Measurements from ENCODE around the gene MBTPS2. TPM values are rescaled to one million over a fixed set of nuclear protein-coding genes. Genes with fewer than 3 reads are reported as not detected.
A peak's percentile ranks its signal among the peaks of the same experiment; 100 is the strongest.
"Not testable (repeated sequence)": the region's sequence is repeated elsewhere in the genome, so short reads cannot be mapped to it uniquely, and the experiment has no call there.

The MBTPS2 gene
- polyA plus RNA-seq, result 3.5 TPM

GRCh38 chrX:21839334-21840192 lies at the start of gene MBTPS2:
MBTPS2 (plus strand) TSS chrX:21839617; CDS start chrX:21839735, 118 bp downstream.
- H3K9me3 Mint-ChIP-seq, result peaks cover 0 to 2% (median 1%) of the 10 kb centered on the region in 3 donors
- H3K27ac Mint-ChIP-seq, result peak within 1 kb of the TSS; percentile 72 to 90 (median 89)
- no peaks in the 10 kb centered on the region for H3K36me3 Mint-ChIP-seq
- peaks cover 1% of the 10 kb centered on the region for H3K27me3 Mint-ChIP-seq
- peak within 1 kb of the TSS; percentile 90 to 97 (median 92) for H3K4me3 Mint-ChIP-seq
- H3K4me1 Mint-ChIP-seq, result peaks cover 6 to 16% (median 8%) of the 10 kb centered on the region in 3 donors

GRCh38 chrX:21798677-21799219 lies 40.7 kb upstream of the MBTPS2 start:
- no peak overlapping the region for H3K27ac Mint-ChIP-seq
- H3K4me1 Mint-ChIP-seq, result no peaks in the 10 kb centered on the region
- H3K9me3 Mint-ChIP-seq, result no peaks in the 10 kb centered on the region
- H3K4me3 Mint-ChIP-seq, result no peak overlapping the region
- H3K27me3 Mint-ChIP-seq, result peaks cover 1% of the 10 kb centered on the region
- H3K36me3 Mint-ChIP-seq, result peaks cover 5% of the 10 kb centered on the region

GRCh38 chrX:21799767-21800166 lies 39.6 kb upstream of the MBTPS2 start:
- Mint-ChIP-seq H3K4me3 (no peak overlapping the region), H3K4me1 (no peaks in the 10 kb centered on the region), H3K36me3 (peaks cover 5% of the 10 kb centered on the region), H3K27me3 (peaks cover 1% of the 10 kb centered on the region), H3K27ac (no peak overlapping the region), H3K9me3 (no peaks in the 10 kb centered on the region)

- H3K4me1 Mint-ChIP-seq, result no peaks in the 10 kb centered on the region
- H3K36me3 Mint-ChIP-seq, result peaks cover 5% of the 10 kb centered on the region
These were observed 39.1 kb upstream of the MBTPS2 start for GRCh38 chrX:21800344-21800770.

GRCh38 chrX:21802054-21802670 lies 37.3 kb upstream of the MBTPS2 start:
- Mint-ChIP-seq H3K27me3 (no peaks in the 10 kb centered on the region), H3K9me3 (no peaks in the 10 kb centered on the region), H3K27ac (no peak overlapping the region), H3K36me3 (peaks cover 5% of the 10 kb centered on the region), H3K4me3 (no peak overlapping the region), H3K4me1 (no peaks in the 10 kb centered on the region)

More at GRCh38 chrX:21800344-21800770, 39.1 kb upstream of the MBTPS2 start:
- Mint-ChIP-seq H3K9me3 (no peaks in the 10 kb centered on the region), H3K27me3 (peaks cover under 1% of the 10 kb centered on the region), H3K27ac (no peak overlapping the region), H3K4me3 (no peak overlapping the region)

GRCh38 chrX:21802839-21803238 lies 36.6 kb upstream of the MBTPS2 start:
- Mint-ChIP-seq H3K27me3 (no peaks in the 10 kb centered on the region), H3K4me3 (no peak overlapping the region), H3K4me1 (no peaks in the 10 kb centered on the region), H3K36me3 (peaks cover 4% of the 10 kb centered on the region), H3K9me3 (no peaks in the 10 kb centered on the region), H3K27ac (no peak overlapping the region)

GRCh38 chrX:21806691-21807090 lies 32.7 kb upstream of the MBTPS2 start:
- H3K27me3 Mint-ChIP-seq, result no peaks in the 10 kb centered on the region
- H3K4me3 Mint-ChIP-seq, result no peak overlapping the region
- H3K36me3 Mint-ChIP-seq, result peaks cover under 1% of the 10 kb centered on the region
- no peak overlapping the region for H3K27ac Mint-ChIP-seq
- H3K4me1 Mint-ChIP-seq, result no peaks in the 10 kb centered on the region
- H3K9me3 Mint-ChIP-seq, result no peaks in the 10 kb centered on the region

- H3K9me3 Mint-ChIP-seq, result no peaks in the 10 kb centered on the region
- no peaks in the 10 kb centered on the region for H3K36me3 Mint-ChIP-seq
- no peak overlapping the region for H3K4me3 Mint-ChIP-seq
- H3K27me3 Mint-ChIP-seq, result no peaks in the 10 kb centered on the region
- H3K4me1 Mint-ChIP-seq, result no peaks in the 10 kb centered on the region
- no peak overlapping the region for H3K27ac Mint-ChIP-seq
These were observed 27.6 kb upstream of the MBTPS2 start for GRCh38 chrX:21811832-21812231.

- H3K4me3 Mint-ChIP-seq, result no peak overlapping the region
These were observed 26.8 kb upstream of the MBTPS2 start for GRCh38 chrX:21812628-21813027.

GRCh38 chrX:21813612-21814368 lies 25.6 kb upstream of the MBTPS2 start:
- Mint-ChIP-seq H3K27me3 (no peaks in the 10 kb centered on the region), H3K4me1 (no peaks in the 10 kb centered on the region), H3K4me3 (no peak overlapping the region), H3K36me3 (no peaks in the 10 kb centered on the region), H3K27ac (no peak overlapping the region), H3K9me3 (peaks cover 0 to 2% (median 0%) of the 10 kb centered on the region in 3 donors)

More at GRCh38 chrX:21812628-21813027, 26.8 kb upstream of the MBTPS2 start:
- Mint-ChIP-seq H3K9me3 (peaks cover 0 to 2% (median 0%) of the 10 kb centered on the region in 3 donors), H3K27me3 (no peaks in the 10 kb centered on the region), H3K4me1 (no peaks in the 10 kb centered on the region), H3K36me3 (no peaks in the 10 kb centered on the region), H3K27ac (no peak overlapping the region)

- Mint-ChIP-seq H3K9me3 (peaks cover 0 to 2% (median 0%) of the 10 kb centered on the region in 3 donors), H3K4me3 (no peak overlapping the region), H3K27ac (no peak overlapping the region), H3K36me3 (no peaks in the 10 kb centered on the region), H3K27me3 (no peaks in the 10 kb centered on the region), H3K4me1 (no peaks in the 10 kb centered on the region)
These were observed 23.3 kb upstream of the MBTPS2 start for GRCh38 chrX:21816136-21816535.

GRCh38 chrX:21820170-21820569 lies 19.2 kb upstream of the MBTPS2 start:
- not testable (repeated sequence) for H3K27me3 Mint-ChIP-seq, H3K9me3 Mint-ChIP-seq, H3K4me1 Mint-ChIP-seq, H3K36me3 Mint-ChIP-seq, H3K4me3 Mint-ChIP-seq
- peak overlapping the region in 1 of 3 donors; percentile 84 for H3K27ac Mint-ChIP-seq

- Mint-ChIP-seq H3K36me3 (no peaks in the 10 kb centered on the region), H3K4me1 (no peaks in the 10 kb centered on the region), H3K9me3 (peaks cover 0 to 2% (median 0%) of the 10 kb centered on the region in 3 donors), H3K27me3 (no peaks in the 10 kb centered on the region), H3K4me3 (no peak overlapping the region), H3K27ac (no peak overlapping the region)
These were observed 17.5 kb upstream of the MBTPS2 start for GRCh38 chrX:21821875-21822274.

GRCh38 chrX:21831496-21831895 lies 7.9 kb upstream of the MBTPS2 start:
- H3K27ac Mint-ChIP-seq, result no peak overlapping the region
- H3K36me3 Mint-ChIP-seq, result peaks cover 2% of the 10 kb centered on the region

GRCh38 chrX:21837056-21837455 lies 2.4 kb upstream of the MBTPS2 start:
- H3K4me3 Mint-ChIP-seq, result peak overlapping the region in 1 of 4 donors; percentile 48
- no peak overlapping the region for H3K27ac Mint-ChIP-seq

More at GRCh38 chrX:21831496-21831895, 7.9 kb upstream of the MBTPS2 start:
- peaks cover 3% of the 10 kb centered on the region for H3K27me3 Mint-ChIP-seq
- no peaks in the 10 kb centered on the region for H3K4me1 Mint-ChIP-seq
- no peaks in the 10 kb centered on the region for H3K9me3 Mint-ChIP-seq
- no peak overlapping the region for H3K4me3 Mint-ChIP-seq

More at GRCh38 chrX:21837056-21837455, 2.4 kb upstream of the MBTPS2 start:
- Mint-ChIP-seq H3K27me3 (no peaks in the 10 kb centered on the region), H3K9me3 (peaks cover 0 to 2% (median 1%) of the 10 kb centered on the region in 3 donors), H3K36me3 (no peaks in the 10 kb centered on the region), H3K4me1 (peaks cover 6 to 16% (median 8%) of the 10 kb centered on the region in 3 donors)

All from IgD-negative memory B cell (primary cell).